ENCODE results near the gene FIS1. TPM values are rescaled to one million over a fixed set of nuclear protein-coding genes. Genes with fewer than 3 reads are reported as not detected.
"Not testable (repeated sequence)": the region's sequence is repeated elsewhere in the genome, so short reads cannot be mapped to it uniquely, and the experiment has no call there.

The FIS1 gene
- total RNA-seq, 2 donors from 2014 or later, result 238 to 256 TPM

DNA sequence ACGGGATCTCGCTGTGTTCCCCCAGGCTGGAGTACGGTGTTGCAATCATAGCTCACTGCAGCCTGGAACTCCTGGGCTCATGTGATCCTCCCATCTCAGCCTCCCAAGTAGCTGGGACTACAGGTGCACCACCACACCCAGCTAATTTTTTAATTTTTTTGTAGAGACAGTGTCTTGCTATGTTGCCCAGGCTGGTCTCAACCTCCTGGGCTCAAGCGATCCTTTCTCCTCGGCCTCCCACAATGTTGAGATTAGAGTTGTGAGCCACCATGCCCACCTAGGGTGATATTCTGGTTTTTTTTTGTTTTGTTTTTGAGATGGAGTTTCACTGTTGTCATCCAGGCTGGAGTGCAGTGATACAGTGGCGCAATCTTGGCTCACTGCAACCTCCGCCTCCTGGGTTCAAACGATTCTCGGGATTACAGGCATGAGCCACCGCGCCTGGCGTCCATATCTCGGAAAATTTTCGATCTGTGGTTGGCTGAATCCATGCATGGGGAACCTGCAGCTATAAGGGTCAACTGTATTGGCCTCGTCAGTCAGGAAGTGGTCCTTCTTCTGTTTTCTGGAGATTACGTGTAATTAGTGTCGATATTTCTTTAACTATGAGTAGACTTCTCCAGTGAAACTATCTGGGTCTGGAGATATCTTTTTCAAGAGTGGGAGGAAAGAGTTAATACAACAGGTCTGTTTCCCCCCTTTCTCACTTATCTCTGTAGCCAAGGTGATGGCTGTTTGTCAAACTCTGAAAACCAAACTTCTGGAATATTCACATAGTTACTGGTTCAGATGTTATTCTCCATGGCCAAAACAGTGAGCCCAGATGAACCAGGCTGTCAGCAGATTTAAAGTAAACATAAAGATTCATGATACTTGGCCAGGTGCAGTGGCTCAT lies 21.0 kb upstream of the FIS1 start:
- intact Hi-C loops (cut with DNase I), result no loop called here
- H3K4me1 ChIP-seq (replicated peaks), result no peaks in the 10 kb centered on the region
- H3K27ac ChIP-seq, result no peak overlapping the region
- H3K4me3 ChIP-seq, result no peak overlapping the region
- H3K27me3 ChIP-seq (replicated peaks; ENCODE audit: insufficient read depth), result no peaks in the 10 kb centered on the region
- H3K9me3 ChIP-seq, result no peaks in the 10 kb centered on the region
- no peaks in the 10 kb centered on the region for H3K36me3 ChIP-seq
- 80% methylated on average over 17 of the region's 17 CpGs for WGBS
- no peak for DNase-seq (ENCODE audit: low spot score)
- TF ChIP-seq POLR2A (IDR thresholded peaks at IDR 0.05), result no peak
- no peak for TF ChIP-seq POLR2AphosphoS5 (IDR thresholded peaks at IDR 0.05)
- TF ChIP-seq, protein P1, sequence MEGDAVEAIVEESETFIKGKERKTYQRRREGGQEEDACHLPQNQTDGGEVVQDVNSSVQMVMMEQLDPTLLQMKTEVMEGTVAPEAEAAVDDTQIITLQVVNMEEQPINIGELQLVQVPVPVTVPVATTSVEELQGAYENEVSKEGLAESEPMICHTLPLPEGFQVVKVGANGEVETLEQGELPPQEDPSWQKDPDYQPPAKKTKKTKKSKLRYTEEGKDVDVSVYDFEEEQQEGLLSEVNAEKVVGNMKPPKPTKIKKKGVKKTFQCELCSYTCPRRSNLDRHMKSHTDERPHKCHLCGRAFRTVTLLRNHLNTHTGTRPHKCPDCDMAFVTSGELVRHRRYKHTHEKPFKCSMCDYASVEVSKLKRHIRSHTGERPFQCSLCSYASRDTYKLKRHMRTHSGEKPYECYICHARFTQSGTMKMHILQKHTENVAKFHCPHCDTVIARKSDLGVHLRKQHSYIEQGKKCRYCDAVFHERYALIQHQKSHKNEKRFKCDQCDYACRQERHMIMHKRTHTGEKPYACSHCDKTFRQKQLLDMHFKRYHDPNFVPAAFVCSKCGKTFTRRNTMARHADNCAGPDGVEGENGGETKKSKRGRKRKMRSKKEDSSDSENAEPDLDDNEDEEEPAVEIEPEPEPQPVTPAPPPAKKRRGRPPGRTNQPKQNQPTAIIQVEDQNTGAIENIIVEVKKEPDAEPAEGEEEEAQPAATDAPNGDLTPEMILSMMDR (IDR thresholded peaks at IDR 0.05), result no peak

DNA sequence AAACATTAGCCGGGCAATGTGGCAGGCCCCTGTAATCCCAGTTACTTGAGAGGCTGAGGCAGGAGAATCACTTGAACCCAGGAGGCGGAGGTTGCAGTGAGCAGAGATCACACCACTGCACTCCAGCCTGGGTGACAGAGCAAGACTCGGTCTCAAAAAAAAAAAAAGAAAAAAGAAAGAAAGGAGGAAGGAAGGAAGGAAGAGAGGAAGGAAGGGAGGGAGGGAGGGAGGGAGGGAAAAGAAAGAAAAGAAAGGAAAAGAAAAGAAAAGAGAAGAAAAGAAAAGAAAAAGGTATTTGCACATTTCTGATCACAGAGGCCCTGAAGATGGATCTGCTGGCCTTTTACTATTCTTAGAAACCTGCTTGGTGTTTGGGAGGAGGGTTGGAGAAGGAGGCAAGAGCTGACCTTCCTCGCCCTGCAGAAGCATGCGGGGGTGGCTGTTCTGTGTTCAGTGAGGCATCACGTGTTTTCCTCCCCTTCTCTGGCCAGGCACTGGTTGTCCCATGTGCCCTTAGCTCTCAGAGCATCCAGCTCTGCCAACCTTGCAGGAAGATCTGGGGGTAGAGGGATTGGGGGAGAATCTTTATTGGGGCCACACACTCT lies 19.3 kb upstream of the FIS1 start:
- H3K4me1 ChIP-seq (replicated peaks); H3K27ac ChIP-seq; H3K36me3 ChIP-seq; DNase-seq (ENCODE audit: low spot score); intact Hi-C loops (cut with DNase I); H3K4me3 ChIP-seq; H3K27me3 ChIP-seq (replicated peaks; ENCODE audit: insufficient read depth); H3K9me3 ChIP-seq: not testable (repeated sequence)
- 52% methylated on average over 6 of the region's 6 CpGs for WGBS

DNA sequence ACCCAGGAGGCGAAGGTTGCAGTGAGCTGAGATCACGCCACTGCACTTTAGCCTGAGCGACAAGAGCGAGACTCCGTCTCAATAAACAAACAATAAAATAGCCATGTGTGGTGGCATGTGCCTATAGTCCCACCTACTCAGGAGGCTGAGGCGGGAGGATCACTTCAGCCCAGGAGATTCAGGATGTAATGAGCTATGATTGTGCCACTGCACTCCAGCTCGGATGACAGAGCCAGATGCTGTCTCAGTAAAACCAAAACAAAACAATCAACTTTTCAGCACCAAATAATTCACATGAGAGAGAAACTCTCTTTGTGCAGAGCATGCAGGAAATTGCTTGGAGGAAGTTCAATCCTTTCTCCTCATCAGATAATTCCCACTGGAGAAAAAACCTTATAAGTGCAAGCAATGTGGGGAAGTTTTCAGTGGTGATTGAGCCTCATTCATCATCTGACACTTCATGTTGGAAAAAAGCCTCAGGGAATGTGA lies 13.4 kb upstream of the FIS1 start:
- WGBS, result 40% methylated on average over 7 of the region's 7 CpGs
- Histone ChIP-seq H3K9me3 (no peaks in the 10 kb centered on the region), H3K4me3 (no peak overlapping the region), H3K36me3 (no peaks in the 10 kb centered on the region), H3K27ac (no peak overlapping the region), H3K4me1 (replicated peaks) (no peaks in the 10 kb centered on the region), H3K27me3 (replicated peaks; ENCODE audit: insufficient read depth) (no peaks in the 10 kb centered on the region)
- TF ChIP-seq POLR2A (IDR thresholded peaks at IDR 0.05) (no peak), POLR2AphosphoS5 (IDR thresholded peaks at IDR 0.05) (no peak)
- TF ChIP-seq, protein P1 (IDR thresholded peaks at IDR 0.05), result no peak
- intact Hi-C loops (cut with DNase I), result no loop called here
- no peak for DNase-seq (ENCODE audit: low spot score)

DNA sequence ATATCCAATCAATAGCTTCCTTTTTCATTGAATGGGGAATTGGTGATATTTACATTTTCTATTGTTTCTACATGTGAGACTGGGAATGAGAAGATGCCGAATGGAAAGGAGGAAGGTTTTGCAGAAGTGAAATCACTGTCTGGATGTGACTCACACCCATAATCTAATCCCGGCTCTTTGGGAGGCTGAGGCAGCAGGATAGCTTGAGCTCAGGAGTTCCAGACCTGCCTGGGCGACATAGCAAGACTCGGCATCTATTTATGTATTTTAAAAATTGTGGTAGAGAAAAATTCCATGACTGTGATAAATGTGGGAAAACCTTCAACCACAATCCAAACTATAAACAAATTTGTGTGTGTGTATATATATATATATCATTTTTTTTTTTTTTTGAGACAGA lies 10.9 kb upstream of the FIS1 start:
- intact Hi-C loops (cut with DNase I), result no loop called here
- DNase-seq (ENCODE audit: low spot score), result no peak
- Histone ChIP-seq H3K27me3 (replicated peaks; ENCODE audit: insufficient read depth) (no peaks in the 10 kb centered on the region), H3K36me3 (no peaks in the 10 kb centered on the region), H3K4me1 (replicated peaks) (no peaks in the 10 kb centered on the region), H3K4me3 (no peak overlapping the region), H3K27ac (no peak overlapping the region), H3K9me3 (no peaks in the 10 kb centered on the region)
- no peak for TF ChIP-seq POLR2A (IDR thresholded peaks at IDR 0.05)
- no peak for TF ChIP-seq POLR2AphosphoS5 (IDR thresholded peaks at IDR 0.05)
- TF ChIP-seq, protein P1 (IDR thresholded peaks at IDR 0.05), result no peak
- WGBS, result 77% methylated on average over 4 of the region's 4 CpGs

DNA sequence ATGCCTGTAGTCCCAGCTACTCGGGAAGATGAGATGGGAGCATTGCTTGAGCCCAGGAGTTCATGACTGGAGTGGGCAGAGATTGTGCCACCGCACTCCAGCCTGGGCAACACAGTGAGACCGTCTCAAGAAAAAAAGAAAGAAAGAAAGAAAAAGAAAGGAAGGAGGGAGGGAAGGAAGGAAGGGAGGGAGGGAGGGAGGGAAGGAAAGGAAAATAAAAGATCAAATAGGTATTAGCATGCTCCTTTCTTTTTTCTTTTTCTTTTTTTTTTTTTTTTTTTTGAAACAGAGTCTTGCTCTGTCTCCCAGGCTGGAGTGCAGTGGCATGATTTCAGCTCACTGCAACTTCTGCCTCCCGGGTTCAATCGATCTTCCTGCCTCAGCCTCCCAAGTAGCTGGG lies 8.3 kb upstream of the FIS1 start:
- H3K36me3 ChIP-seq; H3K27me3 ChIP-seq (replicated peaks; ENCODE audit: insufficient read depth); DNase-seq (ENCODE audit: low spot score); intact Hi-C loops (cut with DNase I); H3K4me3 ChIP-seq; H3K27ac ChIP-seq; H3K9me3 ChIP-seq; H3K4me1 ChIP-seq (replicated peaks): not testable (repeated sequence)
- 84% methylated on average over 5 of the region's 5 CpGs for WGBS
